Measurements from ENCODE around the gene NOX3.
"Not testable (repeated sequence)": the region's sequence is repeated elsewhere in the genome, so short reads cannot be mapped to it uniquely, and the experiment has no call there.

Gene NOX3

DNA sequence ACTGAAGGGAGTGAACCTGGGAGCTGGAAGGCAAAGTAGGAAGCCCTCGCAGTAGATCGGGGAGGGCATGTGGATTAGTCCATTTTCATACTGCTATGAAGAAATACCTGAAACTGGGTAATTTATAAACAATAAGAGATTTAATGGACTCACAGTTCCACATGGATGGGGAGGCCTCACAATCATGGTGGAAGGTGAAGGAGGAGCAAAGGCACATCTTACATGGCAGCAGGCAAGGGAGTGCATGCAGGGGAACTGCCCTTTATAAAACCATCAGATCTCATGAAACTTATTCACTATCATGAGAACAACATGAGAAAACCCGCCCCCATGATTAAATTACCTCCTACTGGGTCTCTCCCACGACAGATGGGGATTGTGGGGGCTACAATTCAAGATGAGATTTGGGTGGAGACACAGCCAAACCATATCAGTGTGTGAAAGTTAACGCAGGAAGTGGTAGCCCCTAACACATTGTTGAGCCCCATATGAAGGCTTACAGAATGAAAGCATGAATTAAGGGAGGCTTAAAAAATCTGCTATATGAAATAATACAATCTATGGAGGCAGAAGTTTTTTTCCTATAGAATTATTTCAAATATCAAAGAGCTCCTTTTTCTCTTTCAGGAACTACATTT, 15.5 kb upstream of the NOX3 start:
- not testable (repeated sequence) for DNase-seq (ENCODE audit: low spot score)

DNA sequence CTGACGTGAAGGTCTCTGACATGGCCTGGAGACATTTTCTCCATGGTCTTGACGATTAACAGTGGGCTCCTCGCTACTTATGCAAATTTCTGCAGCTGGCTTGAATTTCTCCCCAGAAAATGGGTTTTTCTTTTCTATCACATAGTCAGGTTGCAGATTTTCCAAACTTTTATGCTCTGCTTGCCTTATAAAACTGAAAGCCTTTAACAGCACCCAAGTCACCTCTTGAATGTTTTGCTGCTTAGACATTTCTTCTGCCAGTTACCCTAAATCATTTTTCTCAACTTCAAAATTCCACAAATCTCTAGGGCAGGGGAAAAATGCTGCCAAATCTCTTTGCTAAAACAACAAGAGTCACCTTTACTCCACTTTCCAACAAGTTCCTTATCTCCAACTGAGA, 12.9 kb upstream of the NOX3 start:
- not testable (repeated sequence) for DNase-seq (ENCODE audit: low spot score)

DNA sequence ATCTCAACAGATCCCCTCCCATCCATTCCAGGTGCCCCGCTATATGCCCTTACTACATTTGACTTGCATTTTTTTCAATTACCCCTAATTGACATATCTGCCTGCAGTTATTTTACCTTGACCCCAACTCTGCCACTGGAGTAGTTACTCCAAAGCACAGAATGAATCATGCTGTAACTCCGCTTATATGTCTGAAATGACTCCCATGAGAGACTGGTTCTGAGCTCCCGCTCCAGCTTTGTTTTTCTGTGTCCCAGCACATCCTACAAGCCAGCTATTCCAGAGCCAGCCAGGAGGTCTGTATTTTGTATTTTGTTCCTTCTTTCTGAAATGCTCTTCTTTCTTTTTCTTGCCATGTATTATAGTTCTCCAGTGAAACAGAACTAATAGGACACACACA, 10.9 kb upstream of the NOX3 start:
- no peak for DNase-seq (ENCODE audit: low spot score)

DNA sequence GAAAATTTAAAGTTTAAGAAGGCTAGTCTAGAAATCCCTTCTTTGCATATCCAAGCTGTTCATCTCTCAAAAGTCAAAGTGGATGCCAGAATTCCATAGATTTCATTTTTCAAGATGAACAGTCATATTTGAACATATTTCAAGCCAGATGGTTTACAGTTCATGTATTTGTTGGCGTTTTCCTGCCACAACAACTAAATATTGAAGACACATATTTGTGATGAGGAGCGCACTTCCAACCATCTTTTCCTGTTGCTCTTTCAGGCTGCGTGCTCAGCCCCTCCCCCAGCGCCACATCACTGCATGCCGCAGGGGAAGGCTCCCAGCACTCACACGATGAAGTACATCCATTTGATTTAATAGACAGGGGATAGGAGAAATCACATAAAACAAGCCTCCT, 5.9 kb upstream of the NOX3 start:
- no peak for DNase-seq (ENCODE audit: low spot score)

DNA sequence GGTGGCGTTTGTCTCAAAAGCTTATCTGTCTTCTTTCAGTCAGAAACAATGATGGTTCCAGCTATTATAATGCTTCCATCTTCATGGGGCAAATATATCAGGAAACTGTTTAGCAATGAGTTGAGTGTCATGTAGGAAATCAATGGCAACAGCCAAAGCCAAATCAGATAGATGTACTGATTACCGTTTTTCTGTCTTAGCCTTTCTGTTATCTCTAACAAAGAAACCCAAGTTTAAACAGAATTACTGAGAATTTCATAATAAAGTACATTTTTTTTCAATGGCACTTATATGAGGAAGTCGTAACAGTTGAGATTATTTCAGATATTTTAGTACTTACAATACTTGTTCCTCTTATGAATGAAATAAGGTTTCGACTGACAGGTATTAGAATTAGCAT, 1.2 kb downstream of the NOX3 start:
- no peak for DNase-seq (ENCODE audit: low spot score)

DNA sequence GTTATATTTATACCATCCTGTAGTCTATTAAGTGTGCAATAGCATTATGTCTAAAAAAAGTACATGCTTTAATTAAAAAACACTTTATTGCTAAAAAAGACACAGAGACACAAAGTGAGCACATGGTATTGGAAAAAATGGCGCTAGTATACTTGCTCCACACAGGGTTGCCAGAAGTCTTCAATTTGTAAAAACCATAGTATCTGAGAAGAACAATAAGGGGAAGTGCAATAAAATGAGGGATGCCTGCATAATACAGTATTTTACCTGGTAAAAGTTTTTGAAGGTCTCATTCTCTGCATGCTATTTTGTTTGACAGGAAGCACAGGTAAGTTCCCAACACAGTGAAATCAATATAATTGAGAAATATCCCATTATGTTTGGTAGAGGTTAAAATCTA, 1.6 kb downstream of the NOX3 start:
- no peak for DNase-seq (ENCODE audit: low spot score)

DNA sequence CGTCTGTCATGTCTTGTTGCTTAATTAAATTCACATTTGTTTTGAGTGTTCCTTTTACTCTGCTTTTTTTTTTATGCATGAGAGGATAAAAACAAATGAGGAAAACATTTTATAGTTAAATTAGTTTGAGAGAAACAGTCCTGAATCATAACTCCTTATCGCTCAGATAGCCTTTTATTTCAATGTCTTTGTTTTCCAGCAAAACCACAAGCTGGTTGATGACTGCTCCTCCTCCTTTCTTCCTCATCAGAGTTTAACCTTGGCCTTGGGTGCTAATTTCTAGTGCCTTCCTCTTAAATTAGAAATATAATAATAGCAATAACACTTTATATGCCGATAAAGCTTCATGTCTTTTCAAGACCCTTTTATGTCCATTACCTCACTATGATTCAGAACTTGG, 3.1 kb downstream of the NOX3 start:
- no peak for DNase-seq (ENCODE audit: low spot score)

DNA sequence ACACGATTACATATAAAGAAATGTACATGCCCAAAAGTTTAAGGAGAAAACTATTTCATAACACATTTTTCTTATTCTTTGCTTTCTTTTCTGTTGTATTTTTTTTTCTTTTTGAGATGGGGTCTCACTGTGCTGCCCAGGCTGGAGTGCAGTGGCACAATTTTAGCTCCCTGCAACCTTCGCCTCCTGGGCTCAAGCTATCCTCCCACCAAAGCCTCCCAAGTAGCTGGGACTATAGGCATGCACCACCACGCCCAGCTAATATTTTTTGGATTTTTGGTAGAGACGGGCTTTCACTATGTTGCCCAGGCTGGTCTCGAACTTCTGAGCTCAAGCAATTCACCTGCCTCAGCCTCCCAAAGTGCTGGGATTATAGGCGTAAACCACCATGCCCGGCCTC, 4.1 kb downstream of the NOX3 start:
- DNase-seq (ENCODE audit: low spot score): not testable (repeated sequence)

DNA sequence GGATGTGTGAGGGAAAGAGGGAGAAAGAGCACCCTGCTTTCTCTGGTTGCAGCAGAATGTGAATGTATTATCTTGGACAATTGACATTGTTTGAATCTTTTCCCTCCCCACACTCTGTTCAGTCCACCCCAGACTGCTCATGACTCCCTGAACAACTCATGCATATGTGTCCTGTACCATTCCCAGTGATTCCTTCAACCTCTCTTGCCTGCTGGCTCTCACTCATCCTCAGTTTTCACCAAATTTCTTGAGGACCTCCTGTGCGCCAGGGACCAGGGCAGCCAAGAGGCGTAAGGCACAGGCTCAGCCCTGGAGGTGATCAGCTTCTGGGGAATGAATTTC, 5.4 kb downstream of the NOX3 start:
- no peak for DNase-seq (ENCODE audit: low spot score)

DNA sequence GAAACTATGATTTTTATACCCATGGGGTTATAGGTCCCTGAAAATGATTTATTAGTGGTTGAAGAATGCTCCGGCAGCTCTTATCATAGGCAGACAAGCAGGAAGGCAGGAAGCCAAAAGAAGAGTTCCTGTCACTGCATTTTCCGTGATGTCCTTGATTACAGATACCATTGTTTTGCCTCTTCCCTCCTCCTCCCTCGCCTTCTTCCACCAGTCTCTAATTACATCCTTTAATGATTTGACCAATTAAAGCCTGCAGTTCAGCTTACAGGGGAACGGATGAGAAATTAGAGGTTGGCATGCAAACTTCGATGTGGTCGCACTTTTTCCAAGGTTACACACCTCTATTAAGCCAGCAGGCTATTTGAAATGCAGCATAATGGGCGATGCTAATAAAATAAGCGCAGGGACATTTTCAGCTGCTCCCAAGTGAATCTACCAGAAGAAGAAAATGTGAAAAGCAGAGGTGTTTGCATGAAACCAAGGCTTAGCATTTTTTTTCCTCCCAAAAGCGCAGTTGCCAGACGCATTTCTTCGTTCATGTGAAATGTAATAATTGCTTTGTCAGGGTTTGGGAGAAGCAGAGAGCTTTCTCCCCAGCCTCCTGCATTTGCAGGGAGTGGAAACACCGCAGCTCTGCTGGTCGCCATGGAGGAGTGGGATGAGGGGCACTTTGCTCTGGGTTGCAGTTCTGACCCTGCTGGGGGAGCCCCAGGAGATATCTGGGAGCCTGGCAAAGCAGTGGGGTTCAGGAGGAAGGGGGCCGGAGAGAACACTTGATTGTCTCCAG, 6.0 kb downstream of the NOX3 start:
- DNase-seq (ENCODE audit: low spot score): no peak

DNA sequence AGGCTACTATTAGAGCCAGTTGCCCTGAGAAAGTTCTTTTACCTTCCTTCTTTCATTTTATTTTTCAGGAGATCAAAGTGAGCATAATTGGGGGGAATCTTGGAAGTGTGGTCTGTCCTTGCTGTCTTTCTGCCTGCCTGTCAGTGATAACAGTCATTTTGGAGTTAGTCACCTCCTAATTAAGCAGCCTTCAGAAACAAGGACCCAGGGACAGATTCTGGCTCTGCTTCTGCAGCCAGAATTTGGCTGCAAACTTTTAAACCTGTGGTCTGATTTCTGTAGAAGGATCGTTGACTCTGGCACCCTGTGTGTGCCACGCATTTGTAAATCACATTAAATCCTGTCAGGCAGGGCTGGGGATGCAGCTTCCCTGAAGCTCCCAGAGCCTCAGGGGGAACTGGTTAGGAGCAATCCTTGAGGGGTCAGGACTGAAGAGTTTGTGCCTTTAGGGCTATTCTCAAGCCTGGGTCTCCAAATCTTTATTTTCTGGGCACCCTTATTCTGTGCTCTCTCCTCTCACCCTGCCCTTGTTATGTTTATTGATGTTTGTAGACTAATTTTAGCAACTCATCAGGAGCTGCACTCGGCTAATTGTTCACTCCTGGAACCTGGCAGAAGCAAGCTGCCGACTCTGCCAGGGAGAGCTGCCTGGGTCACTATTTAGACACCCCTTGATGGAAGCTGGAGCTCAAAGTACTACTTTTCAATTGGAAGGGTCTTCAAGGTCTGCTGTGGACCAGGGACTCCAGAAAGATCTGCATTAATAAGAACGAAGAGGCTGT, 6.8 kb downstream of the NOX3 start:
- no peak for DNase-seq (ENCODE audit: low spot score)

DNA sequence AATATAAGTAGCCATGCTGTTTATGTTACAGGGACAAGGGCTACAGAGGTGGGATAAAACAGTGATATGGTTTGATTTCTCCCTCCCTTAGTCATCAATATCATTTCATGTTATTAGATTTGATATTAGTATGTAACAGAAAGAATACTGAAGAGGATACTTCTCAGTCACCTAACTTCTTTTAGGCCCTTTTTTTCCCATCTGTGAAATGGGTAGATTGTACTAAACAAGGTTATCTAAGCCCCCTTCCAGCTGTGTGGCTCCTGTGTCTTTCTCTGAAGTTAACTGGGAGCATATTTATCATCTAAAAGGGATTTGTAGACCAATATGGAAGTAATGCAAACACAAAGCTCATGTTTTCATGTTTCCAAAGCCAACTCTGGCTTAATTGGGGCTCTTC, 7.7 kb downstream of the NOX3 start:
- DNase-seq (ENCODE audit: low spot score): no peak

DNA sequence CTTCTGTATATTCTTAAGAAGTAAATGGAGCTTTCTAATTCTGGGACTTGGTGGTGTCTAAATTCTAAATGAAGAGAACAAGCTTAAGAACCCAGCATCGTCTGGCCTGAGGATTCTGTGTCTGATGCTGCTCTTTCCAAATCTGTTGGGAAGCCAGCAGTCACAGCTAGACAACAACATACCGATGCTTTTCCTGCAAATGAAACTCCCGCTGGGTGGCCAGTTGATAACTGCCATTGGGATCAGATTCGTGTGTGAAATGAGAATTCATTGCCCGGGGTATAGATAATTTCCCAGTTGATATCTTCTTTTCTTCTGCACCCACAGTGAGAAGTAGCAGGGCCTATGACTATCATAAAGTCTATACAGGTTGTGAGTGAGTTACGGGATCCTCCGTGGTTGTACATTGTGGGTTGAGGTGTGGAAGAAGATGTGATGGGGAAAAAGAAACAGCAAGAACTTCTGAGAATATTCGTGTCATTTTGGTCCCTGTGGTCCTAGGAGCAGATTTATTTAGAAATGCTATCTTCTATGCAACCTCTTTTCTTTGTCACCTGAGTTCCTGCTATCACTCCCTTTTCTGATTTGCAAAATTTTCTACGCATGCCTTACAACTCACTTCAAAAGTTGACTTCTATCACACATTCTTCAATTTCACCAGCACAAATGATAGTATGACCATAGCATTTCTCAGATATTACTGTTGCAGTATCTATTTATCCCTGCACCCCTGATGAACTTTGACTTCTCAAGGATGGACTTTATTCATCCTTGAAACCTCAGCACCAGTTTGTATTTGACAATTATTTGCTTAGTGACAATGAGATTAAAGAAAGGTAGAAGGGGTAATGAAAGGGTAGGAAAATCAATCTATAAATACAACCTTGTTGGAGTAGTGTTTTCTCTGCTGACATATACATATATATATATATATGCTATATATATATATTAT, 10.4 kb downstream of the NOX3 start:
- DNase-seq (ENCODE audit: low spot score): no peak

DNA sequence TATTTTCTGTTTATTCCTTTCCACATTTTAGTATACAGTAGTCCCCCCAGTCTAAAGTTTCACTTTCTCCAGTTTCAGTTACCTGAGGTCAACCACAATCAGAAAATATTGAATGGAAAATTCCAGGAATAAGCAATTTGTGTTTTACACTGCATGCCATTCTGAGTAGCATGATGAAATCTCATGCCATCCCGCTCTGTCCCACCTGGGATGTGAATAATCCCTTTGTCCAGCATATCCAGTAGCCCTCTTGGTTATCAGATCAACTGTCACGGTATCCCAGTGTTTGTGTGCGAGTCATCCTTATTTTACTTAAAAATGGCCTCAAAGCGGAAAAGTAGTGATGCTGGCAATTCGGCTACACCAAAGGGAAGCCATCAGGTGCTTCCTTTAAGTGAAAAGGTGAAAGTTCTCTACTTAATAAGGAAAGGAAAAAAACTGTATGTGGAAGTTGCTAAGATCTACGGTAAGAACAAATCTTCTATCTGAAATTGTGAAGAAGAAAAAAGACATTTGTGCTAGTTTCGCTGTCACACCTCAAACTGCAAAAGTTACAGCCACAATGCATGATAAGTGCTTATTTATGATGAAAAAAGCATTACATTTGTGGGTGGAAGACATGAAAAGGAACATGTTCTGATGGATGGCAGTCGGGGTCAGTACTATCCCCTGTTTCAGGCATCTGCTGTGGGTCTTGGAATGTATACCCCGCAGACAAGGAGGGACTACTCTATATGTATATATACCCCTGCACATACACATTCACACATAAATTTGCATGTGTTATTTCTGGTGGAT, 11.3 kb downstream of the NOX3 start:
- no peak for DNase-seq (ENCODE audit: low spot score)

DNA sequence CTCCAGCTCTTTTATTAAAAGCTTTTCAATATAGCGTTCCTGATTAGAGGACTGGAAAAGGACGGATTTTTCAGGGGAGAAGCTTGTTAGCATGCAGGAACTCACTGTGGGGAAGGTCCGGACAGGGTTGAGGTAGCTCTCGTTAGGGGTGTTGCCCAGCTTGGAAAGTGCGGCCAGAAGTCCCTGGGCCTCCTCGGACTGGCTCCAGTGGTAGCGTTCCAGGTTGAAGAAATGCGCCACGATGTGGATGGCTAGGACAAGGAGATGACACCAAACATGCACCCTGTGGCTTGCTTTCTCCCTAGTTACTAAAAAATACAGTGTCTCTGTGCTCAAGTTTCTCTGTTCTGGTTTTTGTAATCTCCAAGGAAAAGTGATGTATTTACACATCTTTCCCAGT, 12.5 kb downstream of the NOX3 start:
- DNase-seq (ENCODE audit: low spot score): no peak

DNA sequence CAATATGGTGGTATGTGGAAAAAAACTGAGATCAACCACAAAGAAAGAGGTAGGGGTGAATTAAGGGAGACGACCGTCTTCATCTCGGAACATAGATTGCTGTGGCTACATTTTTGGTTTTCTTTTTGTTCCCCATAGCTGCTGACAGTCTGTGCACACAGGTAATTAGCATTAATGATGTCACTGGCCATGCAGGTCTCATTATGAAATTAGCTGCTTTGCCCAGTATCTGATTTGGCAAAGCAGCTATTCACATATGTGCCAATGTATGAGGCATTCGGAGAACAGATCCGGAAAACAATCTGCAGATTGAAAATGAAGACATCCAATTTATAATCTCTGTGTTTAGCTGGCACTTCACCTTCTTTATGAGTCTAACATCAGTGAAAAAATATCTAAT, 13.1 kb downstream of the NOX3 start:
- no peak for DNase-seq (ENCODE audit: low spot score)

DNA sequence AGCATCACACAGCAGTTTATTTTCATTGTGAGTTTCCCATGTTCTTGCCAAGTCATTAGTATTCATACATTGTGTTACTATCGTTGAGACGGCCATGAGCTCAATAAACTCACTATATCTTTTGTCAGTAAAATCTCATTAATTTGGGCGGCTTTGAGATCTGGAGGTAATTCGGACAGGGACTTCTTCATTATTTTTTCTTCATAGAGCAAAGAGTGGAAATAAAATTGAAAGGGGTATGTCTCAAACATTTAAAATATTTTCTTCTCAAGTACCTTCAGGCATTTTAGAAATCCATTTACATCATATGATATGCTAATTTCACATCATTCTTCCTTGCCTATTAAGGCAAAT, 14.6 kb downstream of the NOX3 start:
- DNase-seq (ENCODE audit: low spot score): no peak

DNA sequence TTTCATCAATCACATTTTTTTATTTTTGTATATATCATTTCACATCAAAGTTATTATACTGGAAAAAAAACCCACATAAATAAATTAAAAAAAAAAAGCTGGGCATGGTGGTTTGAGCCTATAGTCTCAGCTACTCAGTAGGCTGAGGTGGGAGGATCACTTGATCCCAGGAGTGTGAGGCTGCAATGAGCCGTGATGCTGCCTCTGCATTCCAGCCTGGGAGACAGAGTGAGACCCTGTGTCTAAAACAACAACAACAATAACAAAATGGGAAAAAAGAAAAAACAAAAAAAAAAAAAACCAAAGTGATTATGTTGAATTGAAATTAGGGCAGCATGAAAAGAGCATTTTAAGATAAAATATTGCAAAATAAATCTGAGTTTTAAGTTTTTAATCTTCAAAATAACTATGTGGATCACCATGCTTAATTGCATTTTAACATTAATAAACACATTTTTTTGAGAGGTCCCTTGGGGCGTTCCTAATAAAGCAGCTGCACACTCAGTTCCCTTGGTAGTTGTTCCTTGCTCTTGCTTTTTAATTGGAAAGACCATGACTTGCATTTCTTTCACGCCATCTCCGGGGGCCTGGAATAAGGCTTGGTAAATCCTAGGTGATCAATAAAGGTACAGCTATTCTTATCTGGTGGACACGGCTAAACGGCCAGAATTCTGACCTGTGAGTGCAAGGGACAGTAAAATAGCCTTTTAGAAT, 15.1 kb downstream of the NOX3 start:
- DNase-seq (ENCODE audit: low spot score): no peak

DNA sequence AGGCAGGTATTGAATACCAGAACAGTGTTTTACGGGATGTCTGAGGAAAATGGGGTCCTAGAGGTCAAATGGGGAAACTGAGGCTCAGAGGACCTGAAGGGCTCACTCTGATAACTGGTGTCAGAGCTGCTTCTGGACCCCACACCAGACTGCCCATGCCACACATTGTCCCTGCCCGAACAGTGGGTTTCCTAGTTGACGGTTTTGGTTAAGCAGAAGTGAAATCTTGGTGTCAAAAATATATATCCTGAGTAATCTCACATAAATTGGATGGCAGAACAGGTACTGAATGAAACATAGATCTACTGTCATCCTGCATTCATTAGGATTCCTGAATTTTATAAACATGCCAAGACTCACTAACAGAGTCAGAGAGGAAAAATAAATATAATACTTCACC, 16.3 kb downstream of the NOX3 start:
- no peak for DNase-seq (ENCODE audit: low spot score)

DNA sequence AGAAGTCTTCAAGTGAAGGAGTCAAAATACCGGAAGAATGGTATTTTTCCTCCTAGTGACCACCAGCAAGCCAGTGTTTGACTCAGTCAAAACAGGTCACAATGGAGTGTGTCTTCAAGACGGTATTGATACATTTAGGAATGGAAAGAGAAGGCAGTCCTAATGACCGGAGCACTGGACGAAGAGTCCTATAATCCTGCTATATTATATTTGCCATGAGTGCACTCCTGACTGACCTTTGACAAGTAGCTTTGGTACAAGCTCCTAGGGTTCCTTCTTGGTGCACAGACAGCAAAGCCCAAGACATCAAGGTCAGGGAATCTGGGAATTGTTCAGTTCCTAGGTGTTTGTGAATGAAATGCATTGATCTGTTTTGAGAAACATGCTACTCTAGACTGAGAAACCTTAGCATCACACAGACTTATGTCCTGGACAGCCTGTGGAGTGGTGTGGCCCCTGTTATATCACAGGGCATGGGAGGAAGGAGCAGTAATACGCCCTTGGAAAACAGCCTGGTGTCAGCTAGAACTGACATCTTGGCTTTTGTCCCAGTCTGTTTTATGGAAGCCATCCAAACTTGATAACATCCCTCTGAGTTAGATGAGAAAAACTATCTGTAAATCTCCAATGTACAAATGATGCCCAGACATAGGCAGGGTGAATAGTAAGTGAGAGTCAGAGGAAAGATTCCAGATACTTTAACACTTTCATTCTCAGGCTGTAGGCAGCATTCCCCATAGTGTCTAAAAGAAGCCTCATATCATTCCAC, 18.5 kb downstream of the NOX3 start:
- DNase-seq (ENCODE audit: low spot score): no peak
